ENCODE data around the gene WNK2. TPM values are rescaled to one million over a fixed set of nuclear protein-coding genes. Genes with fewer than 3 reads are reported as not detected.

The WNK2 gene
- total RNA-seq, 1 donor from 2014 or later: 218 TPM

- H3K4me1 ChIP-seq: peaks cover 82% of the 10 kb centered on the region
- intact Hi-C loops (cut with micrococcal nuclease): no loop called here
- no peaks in the 10 kb centered on the region for H3K9me3 ChIP-seq (replicated peaks)
- no peak overlapping the region for H3K4me3 ChIP-seq
- TF ChIP-seq CTCF (IDR thresholded peaks at IDR 0.05; ENCODE audit: borderline replicate concordance): no peak
- H3K27me3 ChIP-seq (ENCODE audit: low read depth): peaks cover 11% of the 10 kb centered on the region
- no peak overlapping the region for H3K27ac ChIP-seq (replicated peaks)
- DNase-seq: no peak
- H3K36me3 ChIP-seq: peaks cover under 1% of the 10 kb centered on the region
Observed at GRCh38 chr9:93230601-93231000, 46.7 kb downstream of the WNK2 start.

- TF ChIP-seq CTCF (IDR thresholded peaks at IDR 0.05; ENCODE audit: borderline replicate concordance): no peak
- Histone ChIP-seq H3K27me3 (ENCODE audit: low read depth) (peaks cover 11% of the 10 kb centered on the region), H3K4me1 (peaks cover 81% of the 10 kb centered on the region), H3K27ac (replicated peaks) (peak overlapping the region; percentile 32), H3K9me3 (replicated peaks) (no peaks in the 10 kb centered on the region), H3K4me3 (no peak overlapping the region), H3K36me3 (peaks cover 7% of the 10 kb centered on the region)
- intact Hi-C loops (cut with micrococcal nuclease): no loop called here
- DNase-seq: peak; percentile 50
Observed at GRCh38 chr9:93231121-93231694, 47.3 kb downstream of the WNK2 start.

GRCh38 chr9:93231716-93232115 is 47.8 kb downstream of the WNK2 start:
- no peak for DNase-seq
- peak overlapping the region; percentile 32 for H3K27ac ChIP-seq (replicated peaks)
- TF ChIP-seq CTCF (IDR thresholded peaks at IDR 0.05; ENCODE audit: borderline replicate concordance): no peak

GRCh38 chr9:93232388-93232960 is 48.5 kb downstream of the WNK2 start:
- intact Hi-C loops (cut with micrococcal nuclease): no loop called here
- peaks cover 81% of the 10 kb centered on the region for H3K4me1 ChIP-seq
- peaks cover 7% of the 10 kb centered on the region for H3K36me3 ChIP-seq
- H3K27me3 ChIP-seq (ENCODE audit: low read depth): peaks cover 11% of the 10 kb centered on the region
- H3K4me3 ChIP-seq: no peak overlapping the region
- H3K9me3 ChIP-seq (replicated peaks): no peaks in the 10 kb centered on the region
- TF ChIP-seq CTCF (IDR thresholded peaks at IDR 0.05; ENCODE audit: borderline replicate concordance): no peak
- no peak overlapping the region for H3K27ac ChIP-seq (replicated peaks)
- DNase-seq: no peak

More at GRCh38 chr9:93231716-93232115, 47.8 kb downstream of the WNK2 start:
- peaks cover 81% of the 10 kb centered on the region for H3K4me1 ChIP-seq
- no peak overlapping the region for H3K4me3 ChIP-seq
- peaks cover 7% of the 10 kb centered on the region for H3K36me3 ChIP-seq
- peaks cover 11% of the 10 kb centered on the region for H3K27me3 ChIP-seq (ENCODE audit: low read depth)
- intact Hi-C loops (cut with micrococcal nuclease): no loop called here
- H3K9me3 ChIP-seq (replicated peaks): no peaks in the 10 kb centered on the region

- H3K4me1 ChIP-seq: peaks cover 79% of the 10 kb centered on the region
- H3K9me3 ChIP-seq (replicated peaks): no peaks in the 10 kb centered on the region
- no peak overlapping the region for H3K27ac ChIP-seq (replicated peaks)
- TF ChIP-seq CTCF (IDR thresholded peaks at IDR 0.05; ENCODE audit: borderline replicate concordance): no peak
- intact Hi-C loops (cut with micrococcal nuclease): no loop called here
- no peak for DNase-seq
- H3K36me3 ChIP-seq: peaks cover 7% of the 10 kb centered on the region
- H3K4me3 ChIP-seq: no peak overlapping the region
- H3K27me3 ChIP-seq (ENCODE audit: low read depth): peaks cover 11% of the 10 kb centered on the region
Observed at GRCh38 chr9:93233033-93233432, 49.1 kb downstream of the WNK2 start.

All from left ventricle myocardium inferior (tissue), 1 donor.